ENCODE results near the gene NCSTN. TPM values are rescaled to one million over a fixed set of nuclear protein-coding genes. Genes with fewer than 3 reads are reported as not detected.
"Not testable (repeated sequence)": the region's sequence is repeated elsewhere in the genome, so short reads cannot be mapped to it uniquely, and the experiment has no call there.

The NCSTN gene
- total RNA-seq, 2 experiments from 2014 or later, result 64.5 to 65.3 TPM

- no peaks in the 10 kb centered on the region for H3K9me3 Mint-ChIP-seq
- peak; percentile 38 for DNase-seq
- H3K27ac Mint-ChIP-seq, result no peak overlapping the region
- peaks cover 8% of the 10 kb centered on the region for H3K27me3 Mint-ChIP-seq
- H3K4me1 Mint-ChIP-seq, result peaks cover 14% of the 10 kb centered on the region
- POLR2A ChIA-PET, result interaction anchor here (0.8 to 1.3 kb wide), 4 partner anchors 19 to 231 kb away, joined by 3 to 5 read pairs (median 4); partner anchors contain the start of gene NCSTN
- H3K36me3 Mint-ChIP-seq (ENCODE audit: low read depth), result no peaks in the 10 kb centered on the region
- H3K4me3 Mint-ChIP-seq, result no peak overlapping the region
- CTCF ChIA-PET, result interaction anchor here (0.6 to 4.6 kb wide), 34 partner anchors 8 to 291 kb away, joined by 3 to 30 read pairs (median 4); partner anchors contain the start of genes DCAF8, NHLH1 and PEA15
These were observed 33.4 kb downstream of the NCSTN start for GRCh38 chr1:160376525-160377131.

GRCh38 chr1:160377585-160378206 lies 34.5 kb downstream of the NCSTN start:
- H3K4me1 Mint-ChIP-seq, result peaks cover 14% of the 10 kb centered on the region
- no peak for DNase-seq
- H3K36me3 Mint-ChIP-seq (ENCODE audit: low read depth), result no peaks in the 10 kb centered on the region
- no peaks in the 10 kb centered on the region for H3K9me3 Mint-ChIP-seq
- H3K27me3 Mint-ChIP-seq, result peaks cover 8% of the 10 kb centered on the region
- ChIA-PET CTCF (interaction anchor here (1.0 to 4.6 kb wide), 15 partner anchors 9 to 292 kb away, joined by 3 to 30 read pairs (median 6); partner anchors contain the start of gene NHLH1), POLR2A (interaction anchor here (1.1 to 1.4 kb wide), 2 partner anchors 9 to 230 kb away, joined by 3 to 4 read pairs; no protein-coding TSS in a partner anchor)
- no peak overlapping the region for H3K4me3 Mint-ChIP-seq
- H3K27ac Mint-ChIP-seq, result no peak overlapping the region

GRCh38 chr1:160384812-160385211 lies 41.6 kb downstream of the NCSTN start:
- H3K27me3 Mint-ChIP-seq, result peaks cover 36% of the 10 kb centered on the region
- H3K9me3 Mint-ChIP-seq, result not testable (repeated sequence)

GRCh38 chr1:160388406-160388805 lies 45.2 kb downstream of the NCSTN start:
- H3K36me3 Mint-ChIP-seq (ENCODE audit: low read depth); CTCF ChIA-PET; H3K9me3 Mint-ChIP-seq: not testable (repeated sequence)

More at GRCh38 chr1:160384812-160385211, 41.6 kb downstream of the NCSTN start:
- CTCF ChIA-PET; DNase-seq; H3K27ac Mint-ChIP-seq; H3K4me3 Mint-ChIP-seq; H3K4me1 Mint-ChIP-seq; POLR2A ChIA-PET; H3K36me3 Mint-ChIP-seq (ENCODE audit: low read depth): not testable (repeated sequence)

GRCh38 chr1:160394673-160395072 lies 51.5 kb downstream of the NCSTN start:
- Mint-ChIP-seq H3K27me3 (peaks cover 38% of the 10 kb centered on the region), H3K9me3 (no peaks in the 10 kb centered on the region), H3K27ac (no peak overlapping the region), H3K36me3 (ENCODE audit: low read depth) (no peaks in the 10 kb centered on the region), H3K4me1 (peaks cover 5% of the 10 kb centered on the region), H3K4me3 (no peak overlapping the region)
- ChIA-PET CTCF (interaction anchor here (0.6 to 1.4 kb wide), 2 partner anchors 18 to 596 kb away, joined by 3 to 4 read pairs; no protein-coding TSS in a partner anchor), POLR2A (no interaction called here)
- no peak for DNase-seq

More at GRCh38 chr1:160388406-160388805, 45.2 kb downstream of the NCSTN start:
- H3K4me1 Mint-ChIP-seq, H3K4me3 Mint-ChIP-seq, H3K27ac Mint-ChIP-seq, POLR2A ChIA-PET, DNase-seq: not testable (repeated sequence)
- H3K27me3 Mint-ChIP-seq, result peaks cover 45% of the 10 kb centered on the region

- Mint-ChIP-seq H3K4me3 (no peak overlapping the region), H3K9me3 (no peaks in the 10 kb centered on the region), H3K27ac (no peak overlapping the region), H3K27me3 (peaks cover 46% of the 10 kb centered on the region), H3K36me3 (ENCODE audit: low read depth) (no peaks in the 10 kb centered on the region), H3K4me1 (peaks cover 6% of the 10 kb centered on the region)
- CTCF ChIA-PET, result interaction anchor here (1.2 kb wide), 1 partner anchor 209 kb away, joined by 4 read pairs; no protein-coding TSS in a partner anchor
- POLR2A ChIA-PET, result no interaction called here
- no peak for DNase-seq
These were observed 54.5 kb downstream of the NCSTN start for GRCh38 chr1:160397651-160398050.

GRCh38 chr1:160398823-160399222 lies 55.6 kb downstream of the NCSTN start:
- POLR2A ChIA-PET, result no interaction called here
- H3K27ac Mint-ChIP-seq, result no peak overlapping the region
- H3K36me3 Mint-ChIP-seq (ENCODE audit: low read depth), result no peaks in the 10 kb centered on the region
- DNase-seq, result no peak
- H3K4me3 Mint-ChIP-seq, result no peak overlapping the region
- peaks cover 6% of the 10 kb centered on the region for H3K4me1 Mint-ChIP-seq
- no peaks in the 10 kb centered on the region for H3K9me3 Mint-ChIP-seq
- H3K27me3 Mint-ChIP-seq, result peaks cover 52% of the 10 kb centered on the region
- CTCF ChIA-PET, result no interaction called here

GRCh38 chr1:160399544-160400222 lies 56.5 kb downstream of the NCSTN start:
- Mint-ChIP-seq H3K36me3 (ENCODE audit: low read depth) (no peaks in the 10 kb centered on the region), H3K27me3 (peaks cover 51% of the 10 kb centered on the region), H3K4me3 (no peak overlapping the region), H3K27ac (no peak overlapping the region), H3K4me1 (peaks cover 6% of the 10 kb centered on the region), H3K9me3 (no peaks in the 10 kb centered on the region)
- no peak for DNase-seq
- ChIA-PET CTCF (interaction anchor here (0.6 kb wide), 1 partner anchor 18 kb away, joined by 3 read pairs; no protein-coding TSS in a partner anchor), POLR2A (no interaction called here)

GRCh38 chr1:160400223-160400645 lies 57.1 kb downstream of the NCSTN start, which contains the start of gene VANGL2:
TSS of gene VANGL2 (plus strand) at chr1:160400564. CDS start at chr1:160415838, 15,274 bp downstream.
- H3K9me3 Mint-ChIP-seq, result no peaks in the 10 kb centered on the region
- CTCF ChIA-PET, result interaction anchor here (0.6 kb wide), 1 partner anchor 19 kb away, joined by 3 read pairs; no protein-coding TSS in a partner anchor
- POLR2A ChIA-PET, result no interaction called here
- H3K27ac Mint-ChIP-seq, result no peak within 1 kb of the TSS
- H3K4me3 Mint-ChIP-seq, result no peak within 1 kb of the TSS
- H3K36me3 Mint-ChIP-seq (ENCODE audit: low read depth), result no peaks in the 10 kb centered on the region
- H3K4me1 Mint-ChIP-seq, result peaks cover 6% of the 10 kb centered on the region
- H3K27me3 Mint-ChIP-seq, result peaks cover 50% of the 10 kb centered on the region
- no peak for DNase-seq

- no peak overlapping the region for H3K27ac Mint-ChIP-seq
- POLR2A ChIA-PET, result no interaction called here
- no peak overlapping the region for H3K4me3 Mint-ChIP-seq
- DNase-seq, result no peak
- H3K36me3 Mint-ChIP-seq (ENCODE audit: low read depth), result no peaks in the 10 kb centered on the region
- CTCF ChIA-PET, result no interaction called here
- peaks cover 6% of the 10 kb centered on the region for H3K4me1 Mint-ChIP-seq
- peaks cover 43% of the 10 kb centered on the region for H3K27me3 Mint-ChIP-seq
- H3K9me3 Mint-ChIP-seq, result no peaks in the 10 kb centered on the region
These were observed 57.7 kb downstream of the NCSTN start for GRCh38 chr1:160400646-160401486.

GRCh38 chr1:160401487-160401805 lies 58.3 kb downstream of the NCSTN start:
- no peak overlapping the region for H3K4me3 Mint-ChIP-seq
- no peak for DNase-seq
- H3K27me3 Mint-ChIP-seq, result peaks cover 42% of the 10 kb centered on the region
- POLR2A ChIA-PET, result no interaction called here
- no peaks in the 10 kb centered on the region for H3K9me3 Mint-ChIP-seq
- no peak overlapping the region for H3K27ac Mint-ChIP-seq
- no peaks in the 10 kb centered on the region for H3K36me3 Mint-ChIP-seq (ENCODE audit: low read depth)
- H3K4me1 Mint-ChIP-seq, result peaks cover 6% of the 10 kb centered on the region
- CTCF ChIA-PET, result no interaction called here

GRCh38 chr1:160402001-160402795 lies 59.0 kb downstream of the NCSTN start:
- Mint-ChIP-seq H3K9me3 (no peaks in the 10 kb centered on the region), H3K4me3 (no peak overlapping the region), H3K36me3 (ENCODE audit: low read depth) (no peaks in the 10 kb centered on the region), H3K27me3 (peaks cover 40% of the 10 kb centered on the region), H3K4me1 (peaks cover 6% of the 10 kb centered on the region), H3K27ac (no peak overlapping the region)
- ChIA-PET POLR2A (no interaction called here), CTCF (no interaction called here)
- no peak for DNase-seq
